GM21723 (cell line): Measurements from ENCODE around the gene PRMT5.
A peak's percentile ranks its signal among the peaks of the same experiment; 100 is the strongest.
"Not testable (repeated sequence)": the region's sequence is repeated elsewhere in the genome, so short reads cannot be mapped to it uniquely, and the experiment has no call there.

Source experiments
- ATAC-seq: cut with Tn5 transposase; IDR thresholded peaks from one replicate; pipeline ENCODE4 v1.9.1; 2021; ENCODE audit warnings: mild to moderate bottlenecking, moderate library complexity; ENCODE audit not compliant: unreplicated experiment

PRMT5 gene

GRCh38 chr14:22929104-22929960 lies at the start of gene PRMT5:
Gene PRMT5, minus strand, starts transcription at chr14:22929376. Its CDS starts 15 bp downstream, at chr14:22929361.
- ATAC-seq = peak; percentile 91

- ATAC-seq = no peak
Measured at GRCh38 chr14:22978487-22978837, 49.3 kb upstream of the PRMT5 start.

GRCh38 chr14:22977684-22978486 lies 48.7 kb upstream of the PRMT5 start:
- no peak for ATAC-seq

DNA sequence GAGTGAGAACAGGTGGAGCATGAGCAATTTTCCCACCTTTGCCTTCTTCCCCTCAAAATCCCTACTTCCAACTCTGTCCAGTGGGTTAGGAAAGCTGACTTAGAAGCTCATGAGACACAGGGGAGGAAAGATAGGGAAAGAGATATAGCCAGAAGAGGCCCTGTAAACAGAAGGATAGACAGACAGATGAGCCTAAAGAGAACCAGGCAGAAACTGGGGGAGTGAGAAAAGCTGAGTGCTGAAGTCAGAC lies 48.2 kb upstream of the PRMT5 start:
- ATAC-seq = no peak

DNA sequence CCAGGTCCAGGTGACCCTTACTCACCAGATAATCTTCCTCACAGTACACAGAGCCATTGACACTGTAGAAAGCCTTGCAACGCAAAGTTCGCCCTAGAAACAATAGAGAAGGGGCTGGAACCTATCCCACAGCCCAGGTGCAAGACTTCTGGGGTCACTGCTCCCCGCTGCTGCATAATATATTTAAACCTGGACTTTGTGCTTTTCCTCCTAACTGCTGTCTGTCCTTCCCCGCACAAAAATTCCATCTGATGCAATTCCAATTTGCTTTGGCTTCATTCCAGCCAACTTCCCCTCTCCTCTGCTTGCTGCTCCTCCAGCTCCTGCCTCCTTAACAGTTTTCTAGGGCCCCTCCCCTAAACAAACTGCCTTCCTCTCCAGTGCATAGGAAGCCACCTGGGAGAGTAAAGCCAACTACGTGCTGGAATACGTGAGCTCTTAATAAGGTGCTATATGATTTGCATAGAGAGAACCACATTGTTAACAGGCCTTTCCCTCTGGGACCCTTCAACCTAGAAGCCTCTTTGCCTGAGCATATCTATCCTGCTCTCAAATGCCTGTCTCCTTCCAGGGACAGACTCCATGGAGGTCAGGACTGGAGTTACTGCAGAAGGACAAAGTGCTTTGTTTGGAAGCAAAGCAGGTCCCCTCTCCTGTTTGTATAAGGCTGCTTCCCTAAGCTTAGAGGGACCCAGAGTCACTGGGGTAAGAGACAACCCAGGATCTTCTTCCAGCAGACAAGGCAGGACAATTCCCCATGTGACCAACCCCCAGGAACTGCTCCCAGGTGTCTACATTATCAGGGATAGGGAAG lies 47.7 kb upstream of the PRMT5 start:
- no peak for ATAC-seq

DNA sequence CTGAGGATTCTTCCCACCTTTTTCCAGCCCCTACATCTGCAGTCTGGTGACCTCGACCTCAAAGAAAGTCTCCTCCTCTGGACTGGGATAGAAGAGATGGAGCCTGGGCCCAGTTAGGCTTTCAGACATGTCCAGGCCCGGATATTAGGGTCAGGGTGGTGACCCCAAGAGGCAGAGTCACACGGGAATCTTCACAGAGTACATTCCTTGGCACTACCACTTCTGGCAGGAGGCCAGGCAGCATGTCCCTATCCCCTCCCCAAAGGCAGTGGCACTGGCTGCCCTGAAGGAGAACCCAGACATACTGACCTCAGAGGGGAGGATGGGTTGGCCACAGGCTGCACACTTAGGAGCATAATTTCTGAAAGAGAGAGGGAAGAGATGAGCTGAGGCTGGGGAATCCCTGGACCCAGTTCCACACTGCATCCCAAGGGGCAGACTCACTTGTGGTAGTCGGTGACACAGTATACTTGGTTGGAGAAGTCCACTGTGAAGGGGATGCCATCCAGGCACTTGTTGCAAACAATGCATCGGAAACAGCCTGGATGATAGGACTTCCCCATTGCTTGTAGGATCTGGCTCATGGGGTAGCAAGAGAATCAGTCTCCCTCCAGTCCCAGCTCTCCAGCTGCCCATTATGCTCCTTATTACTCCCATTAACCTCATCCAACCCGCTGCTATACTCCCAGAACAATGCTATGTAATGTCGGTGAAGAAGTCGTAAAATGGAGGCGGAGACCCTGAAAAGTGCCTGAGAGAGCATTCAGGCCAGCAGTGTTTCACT lies 45.5 kb upstream of the PRMT5 start:
- ATAC-seq = no peak

DNA sequence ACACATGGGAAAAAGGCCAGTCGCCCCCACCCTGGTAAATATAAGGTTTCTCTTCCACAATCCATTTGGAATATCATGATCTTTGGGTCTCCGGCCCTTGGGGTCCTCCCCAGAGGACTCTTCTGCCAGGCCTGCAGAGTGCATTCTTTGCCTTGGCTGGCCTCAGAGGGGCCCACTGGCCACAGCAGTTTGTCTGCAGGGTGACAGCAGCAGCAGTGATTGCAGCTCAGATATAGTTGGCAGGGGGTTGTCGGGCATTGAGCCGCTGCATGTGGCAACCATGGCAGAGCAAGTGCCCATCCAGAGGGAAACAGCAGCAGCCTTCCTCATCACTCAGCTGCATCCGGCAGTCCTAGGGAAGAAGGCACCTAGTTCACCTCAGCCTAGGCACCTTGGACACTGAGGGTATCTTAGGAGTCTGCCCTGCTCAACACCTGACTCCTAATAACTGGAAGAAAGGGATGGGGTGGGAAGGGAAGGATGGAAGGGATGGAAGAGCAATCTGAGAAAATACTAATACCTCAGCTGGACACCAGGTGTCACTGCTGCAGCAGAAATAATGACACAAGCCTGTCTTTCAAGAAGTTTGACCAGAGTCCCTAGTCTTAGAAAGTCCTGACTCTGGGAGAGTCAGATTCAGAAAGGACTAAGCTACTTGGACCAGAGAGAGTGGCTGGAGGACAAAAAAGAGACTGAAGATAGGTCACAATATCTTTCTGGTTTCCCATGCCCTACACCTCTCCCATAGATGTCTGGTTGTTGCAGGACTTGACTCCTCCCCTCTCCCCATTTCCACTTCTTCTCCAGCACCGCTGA lies 44.2 kb upstream of the PRMT5 start:
- ATAC-seq = no peak

DNA sequence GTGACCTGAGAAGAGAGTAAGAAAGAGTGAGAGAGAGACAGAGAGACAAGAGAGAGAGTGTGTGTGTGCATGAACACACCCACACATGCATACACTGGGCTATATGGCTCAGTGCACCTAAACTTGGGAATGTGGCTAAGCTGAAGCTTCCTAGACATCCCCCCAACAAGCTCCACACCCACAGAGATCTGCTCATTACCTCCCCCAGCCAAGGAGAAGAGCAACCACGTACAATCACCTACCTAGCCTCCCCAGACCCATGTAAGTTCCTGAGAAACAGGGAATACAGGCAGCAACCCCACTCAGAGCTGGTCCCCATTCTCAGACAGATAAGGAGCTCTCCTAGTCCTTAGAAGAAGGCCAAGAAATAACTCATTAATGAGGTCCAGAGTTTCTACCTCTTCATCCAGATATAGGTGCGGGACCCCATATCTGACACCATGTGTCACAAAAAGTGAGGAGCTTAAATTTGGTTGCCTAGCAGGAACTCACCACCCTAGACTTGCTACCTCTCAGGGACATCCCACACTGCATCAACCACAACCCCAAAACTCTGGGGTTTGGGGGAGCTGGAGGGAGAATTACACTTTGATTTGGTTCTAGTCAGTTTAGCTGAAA lies 43.2 kb upstream of the PRMT5 start:
- no peak for ATAC-seq

DNA sequence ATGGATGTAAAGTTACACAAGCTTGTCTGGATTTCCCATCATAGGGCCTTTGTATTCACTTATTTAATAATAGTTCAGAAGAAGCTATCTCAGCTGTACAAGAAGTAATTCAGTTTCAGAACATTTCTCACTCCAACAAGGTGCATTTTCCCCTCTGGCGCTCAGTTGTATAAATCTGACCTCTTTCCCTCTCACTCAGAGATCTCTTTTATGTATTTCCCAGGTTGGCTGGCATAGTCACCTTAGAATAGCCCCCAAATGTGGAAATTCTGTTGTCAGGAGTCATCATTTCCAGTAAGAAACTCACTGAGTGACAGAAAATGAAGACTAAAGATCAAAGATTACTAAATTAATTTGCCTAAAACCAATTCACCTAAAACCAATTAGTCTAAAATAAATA lies 42.0 kb upstream of the PRMT5 start:
- no peak for ATAC-seq

DNA sequence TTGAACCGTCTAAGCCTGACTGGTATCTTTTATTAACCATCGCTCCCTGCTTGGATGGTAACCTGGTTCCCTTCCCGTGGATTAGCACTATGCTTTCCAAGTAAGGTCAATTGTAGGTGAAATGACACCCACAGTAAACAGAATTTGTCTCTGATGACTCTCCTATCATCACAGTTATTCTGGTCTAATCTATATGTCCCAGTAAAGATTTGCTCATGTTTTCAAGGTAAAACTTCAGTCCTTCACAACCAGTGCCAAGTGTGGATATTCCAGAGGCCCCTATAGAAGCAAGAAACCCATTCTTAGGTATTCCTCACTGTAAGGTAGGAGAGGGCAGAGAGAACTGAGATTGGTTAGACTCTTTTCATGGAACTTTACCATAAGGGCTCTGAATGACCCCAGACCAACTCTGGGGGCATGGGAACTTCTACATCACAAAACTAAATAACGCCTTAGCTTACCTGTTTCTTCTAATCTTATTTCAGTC lies 37.6 kb upstream of the PRMT5 start:
- no peak for ATAC-seq

- not testable (repeated sequence) for ATAC-seq
Measured at GRCh38 chr14:22965916-22966782, 37.0 kb upstream of the PRMT5 start.

- no peak for ATAC-seq
Measured at GRCh38 chr14:22962061-22962676, 33.0 kb upstream of the PRMT5 start.

DNA sequence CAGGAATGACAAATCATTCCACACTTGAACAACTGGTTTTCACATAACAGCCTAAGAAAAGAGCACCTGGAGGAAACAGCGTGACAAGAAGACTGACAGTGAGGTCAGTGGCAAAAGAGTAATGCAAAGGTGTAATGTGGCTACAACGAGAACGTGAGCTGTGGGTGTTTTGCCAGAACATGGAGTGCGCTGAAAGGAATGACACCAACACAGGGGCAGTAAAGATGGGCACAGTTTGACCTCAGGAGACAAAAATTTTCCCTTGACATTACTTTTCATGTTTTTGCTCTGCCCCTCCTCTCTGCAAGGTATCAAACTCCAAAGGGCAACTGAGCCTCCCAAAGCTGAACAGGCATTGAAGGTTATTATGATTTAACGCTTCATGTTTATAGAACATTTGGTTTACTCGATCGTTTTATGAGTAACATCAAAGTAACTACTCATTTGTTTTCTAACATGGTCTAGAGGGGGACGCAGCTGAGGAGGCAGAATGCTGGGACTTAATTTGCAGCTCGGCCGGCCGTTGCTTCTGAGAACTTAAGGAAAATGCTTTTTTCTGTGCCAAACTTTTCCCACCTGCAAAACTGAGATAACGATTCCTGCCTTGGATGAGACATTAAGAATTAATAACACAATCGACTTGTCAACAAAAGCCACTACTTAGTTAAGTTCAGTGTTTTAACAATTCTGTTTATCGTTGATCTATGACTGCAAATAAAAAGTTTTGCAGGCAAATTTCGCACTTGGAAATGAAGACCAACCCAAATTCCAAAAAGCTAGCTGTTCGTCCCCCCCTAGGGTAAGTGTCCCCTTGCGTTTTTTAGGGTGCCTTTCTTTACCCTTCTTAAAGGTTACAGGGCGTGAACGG lies 26.8 kb upstream of the PRMT5 start:
- no peak for ATAC-seq

DNA sequence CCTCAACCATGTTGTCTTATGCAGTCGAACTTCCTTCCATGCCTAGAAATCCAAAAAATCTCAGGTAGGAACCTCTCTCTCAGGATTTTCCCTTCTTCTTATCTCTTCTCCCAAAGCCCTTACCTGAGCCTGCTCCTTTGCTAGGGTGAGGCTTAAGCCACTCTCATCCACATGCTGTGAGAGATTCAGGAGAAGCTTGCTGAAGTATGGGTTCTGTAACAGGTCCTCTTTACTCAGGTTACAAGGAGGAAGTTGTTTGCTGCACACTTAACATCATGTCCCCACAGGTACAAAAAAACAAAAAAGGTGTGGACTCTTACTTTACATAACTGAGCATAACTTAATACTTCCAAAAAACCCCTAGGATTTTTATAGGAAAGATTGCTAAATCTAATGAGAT lies 23.2 kb upstream of the PRMT5 start:
- no peak for ATAC-seq

DNA sequence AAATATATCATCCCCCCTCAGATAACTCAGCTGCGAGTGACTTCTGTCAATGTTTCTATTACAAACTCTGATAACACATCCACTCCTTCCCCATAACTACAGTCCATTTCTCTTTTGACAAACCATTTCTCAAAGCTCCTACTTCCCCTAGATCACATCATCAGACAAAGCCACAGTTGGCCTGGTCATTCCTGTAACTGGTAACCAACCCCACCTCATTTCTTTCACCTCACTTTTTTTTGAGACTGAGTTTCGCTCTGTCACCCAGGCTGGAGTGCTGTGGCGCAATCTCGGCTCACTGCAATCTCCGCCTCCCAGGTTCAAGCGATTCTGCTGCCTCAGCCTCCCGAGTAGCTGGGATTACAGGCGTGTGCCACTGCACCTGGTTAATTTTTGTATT lies 22.6 kb upstream of the PRMT5 start:
- not testable (repeated sequence) for ATAC-seq

DNA sequence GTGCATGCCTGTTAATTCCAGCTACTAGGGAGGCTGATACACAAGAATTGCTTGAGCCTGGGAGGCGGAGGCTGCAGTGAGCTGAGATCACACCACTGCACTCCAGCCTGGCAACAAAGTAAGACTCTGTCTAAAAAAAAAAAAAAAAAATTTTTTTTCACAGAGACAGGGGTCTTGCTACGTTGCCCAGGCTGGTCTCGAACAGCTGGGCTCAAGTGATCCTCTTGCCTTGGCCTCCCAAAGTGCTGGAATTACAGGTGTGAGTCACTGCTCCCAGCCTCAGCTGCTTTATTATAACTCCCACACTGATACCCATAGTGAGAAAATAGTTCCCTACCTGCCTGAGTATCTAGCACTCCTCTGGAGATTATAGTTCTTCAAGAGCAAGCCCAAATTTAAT lies 16.5 kb upstream of the PRMT5 start:
- ATAC-seq = no peak

DNA sequence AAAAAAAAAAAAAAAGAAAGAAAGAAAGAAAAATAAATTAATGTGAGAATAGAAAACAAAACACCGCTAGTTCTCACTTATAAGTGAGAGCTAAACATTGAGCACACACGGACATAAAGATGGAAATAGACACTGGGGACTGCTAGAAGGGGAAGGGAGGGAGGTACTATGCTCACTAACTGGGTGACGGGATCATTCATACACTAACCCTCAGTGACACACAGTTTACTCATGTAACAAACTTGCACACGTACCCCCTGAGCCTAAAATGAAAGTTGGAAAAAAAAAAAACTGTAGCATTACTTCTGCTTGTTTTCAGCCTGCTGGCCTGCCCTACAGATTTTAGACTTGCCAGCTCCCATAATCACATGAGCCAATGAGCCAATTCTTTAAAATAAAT lies 10.5 kb upstream of the PRMT5 start:
- no peak for ATAC-seq
